Effector CD8-positive, alpha-beta T cell (primary cell): ENCODE results near the gene MRPL47.

Experiments
- DNase-seq: peaks from one replicate; lab custom pipeline; 2025; lab: John Stamatoyannopoulos, UW

Gene MRPL47

GRCh38 chr3:179591313-179591712 lies 13.1 kb downstream of the MRPL47 start:
- DNase-seq = no peak

- DNase-seq = no peak
Observed at GRCh38 chr3:179590669-179591068, 13.8 kb downstream of the MRPL47 start.

GRCh38 chr3:179589143-179589542 lies 15.3 kb downstream of the MRPL47 start:
- DNase-seq = no peak

GRCh38 chr3:179580992-179581391 lies 23.4 kb downstream of the MRPL47 start:
- no peak for DNase-seq

- no peak for DNase-seq
Observed at GRCh38 chr3:179565496-179565895, 38.9 kb downstream of the MRPL47 start.

GRCh38 chr3:179563271-179563783 lies 41.1 kb downstream of the MRPL47 start:
- DNase-seq = peak; percentile 54

- peak; percentile 98 for DNase-seq
Observed at GRCh38 chr3:179562591-179563270, 41.7 kb downstream of the MRPL47 start, which contains the start of gene ACTL6A. TSS of gene ACTL6A (plus strand) at chr3:179562926. CDS start at chr3:179563093, 167 bp downstream.

GRCh38 chr3:179560791-179561190 lies 43.6 kb downstream of the MRPL47 start:
- DNase-seq = no peak

- no peak for DNase-seq
Observed at GRCh38 chr3:179558742-179559364, 45.6 kb downstream of the MRPL47 start.

GRCh38 chr3:179551349-179552105 lies 52.9 kb downstream of the MRPL47 start:
- DNase-seq = no peak

GRCh38 chr3:179546814-179547241 lies 57.6 kb downstream of the MRPL47 start:
- no peak for DNase-seq

- no peak for DNase-seq
Observed at GRCh38 chr3:179544981-179545645, 59.3 kb downstream of the MRPL47 start.

- DNase-seq = no peak
Observed at GRCh38 chr3:179542375-179542774, 62.1 kb downstream of the MRPL47 start.

GRCh38 chr3:179541596-179541995 lies 62.8 kb downstream of the MRPL47 start:
- no peak for DNase-seq

GRCh38 chr3:179541094-179541493 lies 63.3 kb downstream of the MRPL47 start:
- DNase-seq = no peak
